Small intestine (tissue), 7 donors: ENCODE measurements around the gene LSM3. TPM values are rescaled to one million over a fixed set of nuclear protein-coding genes. Genes with fewer than 3 reads are reported as not detected.
A peak's percentile ranks its signal among the peaks of the same experiment; 100 is the strongest.

ENCODE experiments used
- DNase-seq, 2 donors: peaks; one replicate each; pipeline versions ENCODE4 v3.0.0 to v3.0.0-alpha.2; 2013
- FAIRE-seq: peaks from 2 replicates; lab custom pipeline; 2012; peaks lifted over from hg19 to GRCh38; lab: Jason Lieb, UNC
- H3K27ac ChIP-seq, 3 donors: one replicate each; pipeline ENCODE4 v1.5.1; 2013; ENCODE audit warnings: low read length in 2 of 3, mild to moderate bottlenecking in 2 of 3, control low read depth in 1 of 3, inconsistent platforms in 1 of 3, low read depth in 1 of 3, moderate library complexity in 1 of 3
- H3K27me3 ChIP-seq, 3 donors: one replicate each; pipeline ENCODE4 v1.6.1; 2013; ENCODE audit warnings: low read length in 3 of 3, inconsistent platforms in 1 of 3; ENCODE audit not compliant: control insufficient read depth in 3 of 3, insufficient read depth in 3 of 3
- H3K36me3 ChIP-seq, 3 donors: one replicate each; pipeline ENCODE4 v1.6.1; 2013; ENCODE audit warnings: low read length in 3 of 3, inconsistent platforms in 1 of 3, low read depth in 1 of 3, mild to moderate bottlenecking in 1 of 3, moderate library complexity in 1 of 3; ENCODE audit not compliant: control insufficient read depth in 3 of 3, insufficient read depth in 2 of 3
- H3K4me1 ChIP-seq, 3 donors: one replicate each; pipeline ENCODE4 v1.6.1; 2013; ENCODE audit warnings: low read length in 2 of 3, inconsistent platforms in 1 of 3, low read depth in 1 of 3, mild to moderate bottlenecking in 1 of 3, moderate library complexity in 1 of 3; ENCODE audit not compliant: control insufficient read depth in 3 of 3, insufficient read depth in 2 of 3
- H3K4me3 ChIP-seq, 3 donors: one replicate each; pipeline ENCODE4 v1.5.1; 2013; ENCODE audit warnings: low read length in 3 of 3, control low read depth in 1 of 3, inconsistent platforms in 1 of 3, low read depth in 1 of 3, mild to moderate bottlenecking in 1 of 3, moderate library complexity in 1 of 3
- H3K9me3 ChIP-seq, 2 donors: one replicate each; pipeline ENCODE4 v1.6.1; 2013; ENCODE audit warnings: low read depth in 1 of 2, low read length in 1 of 2; ENCODE audit not compliant: control insufficient read depth in 2 of 2, insufficient read depth in 1 of 2
- WGBS, 3 donors: extraction: QIAGEN DNeasy Blood & Tissue Kit; methylation state at CpG; one replicate each; pipeline ENCODE4 v1.1.7; 2013; 5-methylcytosine and 5-hydroxymethylcytosine counted together
- polyA plus RNA-seq, 4 donors: library from polyadenylated mRNA; stranded (reverse) in 3 of 4; unstranded in 1 of 4; fragments of 200-250 nt in 3 of 4; fragments of 120-200 nt in 1 of 4; gene quantifications; one replicate each; pipeline versions ENCODE4 v1.2.1 to v1.2.3, GENCODE V29; 2013
- donor health status: healthy with polysubstance abuse.
- donor health status: control.
- donor health status: control.
- donor health status: Bipolar disorder and iron deficiency.
- donor health status: healthy.

LSM3 gene
- polyA plus RNA-seq, 4 donors: 12.2 to 18.4 (median 13.6) TPM

DNA sequence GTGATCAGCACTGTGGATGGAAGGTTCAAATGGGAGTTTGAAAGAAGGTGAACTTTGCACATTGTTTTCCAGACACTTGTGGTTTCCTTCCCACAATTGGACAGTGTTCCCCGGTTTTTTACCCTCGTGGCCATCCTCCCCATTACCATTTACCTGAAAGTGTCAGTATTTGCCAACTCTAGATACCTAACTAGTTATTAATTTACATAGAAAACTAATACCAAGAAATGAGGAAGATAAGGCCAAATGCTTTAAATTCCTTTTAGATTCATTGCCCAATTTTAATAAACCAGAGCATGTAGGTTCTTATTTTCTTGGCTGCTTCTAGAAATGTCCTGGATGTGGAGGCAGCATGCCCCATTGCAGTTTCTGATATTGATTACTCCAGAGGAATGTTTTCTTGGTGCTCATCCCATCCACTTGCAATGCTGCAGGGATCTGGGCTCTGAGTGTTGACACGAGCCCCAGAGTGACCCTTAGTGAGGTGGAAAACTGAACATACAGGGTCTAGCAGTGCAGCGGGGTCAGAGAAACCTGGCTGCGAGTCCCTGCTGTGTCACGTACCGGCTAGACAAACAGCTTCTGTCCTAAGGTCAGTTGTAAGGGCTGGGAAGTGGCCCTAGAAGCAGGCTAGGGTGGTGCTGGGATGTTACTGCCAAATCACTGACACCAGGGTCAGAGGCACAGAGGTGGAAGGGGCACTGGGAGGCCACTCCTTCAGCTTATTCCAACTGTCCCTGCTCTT is 23.5 kb downstream of the LSM3 start:
- FAIRE-seq (no peak), DNase-seq (peak; percentile 53 to 56)
- peak overlapping the region in 1 of 3 donors; percentile 45 for H3K27ac ChIP-seq

DNA sequence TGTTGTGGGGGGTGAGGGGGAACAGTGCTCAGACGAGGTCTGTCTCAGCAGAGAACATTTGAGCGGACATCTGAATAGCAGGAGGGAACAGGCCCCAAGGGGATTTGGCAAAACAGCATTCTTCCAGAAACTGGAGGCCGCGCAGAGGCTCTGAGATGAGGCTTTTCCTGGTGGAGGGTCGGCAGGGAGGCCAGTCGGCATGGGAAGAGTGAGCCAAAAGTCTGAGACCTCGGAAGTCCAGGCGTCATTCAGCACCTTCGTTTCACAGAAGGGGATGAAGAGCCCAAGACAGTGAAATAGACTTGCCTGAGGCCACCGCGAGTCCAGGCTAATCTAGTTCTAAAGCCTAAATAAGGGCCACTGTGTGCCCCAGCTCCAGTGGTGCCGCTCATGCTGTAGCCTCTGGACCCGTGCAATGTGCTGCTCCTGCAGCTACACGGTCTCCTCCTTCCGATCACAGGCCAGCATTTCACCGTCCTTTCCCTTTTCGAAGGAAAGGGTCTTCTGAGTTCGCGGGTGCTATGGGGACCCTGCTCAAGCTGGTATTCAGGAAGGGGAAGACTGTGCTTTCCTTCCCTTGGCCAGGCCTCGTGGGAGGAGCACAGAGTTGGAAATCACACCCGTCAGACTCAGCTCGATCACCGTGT is 24.4 kb downstream of the LSM3 start:
- Histone ChIP-seq H3K27ac (no peak overlapping the region), H3K27me3 (no peaks in the 10 kb centered on the region), H3K36me3 (peaks cover 0 to 12% (median 0%) of the 10 kb centered on the region in 3 donors), H3K4me3 (no peak overlapping the region), H3K4me1 (peaks cover 5 to 36% (median 9%) of the 10 kb centered on the region in 3 donors), H3K9me3 (no peaks in the 10 kb centered on the region)
- 70 to 74% (median 72%) methylated on average over 23 of the region's 23 CpGs for WGBS, 3 donors
- DNase-seq (no peak), FAIRE-seq (no peak)

More for the DNA sequence above, 23.5 kb downstream of the LSM3 start:
- Histone ChIP-seq H3K36me3 (peaks cover 0 to 12% (median 0%) of the 10 kb centered on the region in 3 donors), H3K4me3 (no peak overlapping the region), H3K9me3 (no peaks in the 10 kb centered on the region), H3K27me3 (no peaks in the 10 kb centered on the region), H3K4me1 (peaks cover 5 to 36% (median 9%) of the 10 kb centered on the region in 3 donors)
- 12 to 58% (median 33%) methylated on average over 7 of the region's 7 CpGs for WGBS, 3 donors

DNA sequence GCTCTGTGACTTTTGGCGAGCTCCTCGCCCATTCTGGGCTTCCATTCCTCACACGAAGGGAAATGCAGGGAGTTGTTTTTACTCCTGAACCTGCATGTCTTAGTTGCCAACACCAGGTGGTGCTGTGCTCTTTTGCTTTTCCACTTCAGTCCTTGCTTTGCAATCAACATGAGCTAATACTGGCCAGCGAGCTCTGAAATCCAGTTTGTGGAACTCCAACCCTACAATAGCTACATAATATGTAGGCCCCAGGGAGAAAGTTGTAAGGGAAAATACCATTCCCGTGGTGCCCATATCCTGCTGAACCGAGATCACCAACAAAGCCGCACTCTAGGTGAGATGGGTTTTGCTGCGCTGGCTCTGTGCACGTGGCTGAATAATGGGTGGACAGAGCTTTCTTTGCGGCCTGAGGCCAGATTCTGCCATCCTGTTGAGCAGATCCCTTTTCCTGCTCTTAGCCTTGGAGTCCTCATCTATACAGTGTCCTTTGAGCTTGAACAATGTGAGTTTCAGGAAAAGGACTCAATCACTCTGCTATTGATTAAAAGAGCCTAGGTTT is 25.0 kb downstream of the LSM3 start:
- no peak for FAIRE-seq
- no peak overlapping the region for H3K4me3 ChIP-seq
- peak; percentile 88 to 89 for DNase-seq
- no peaks in the 10 kb centered on the region for H3K27me3 ChIP-seq
- 45 to 48% (median 47%) methylated on average over 10 of the region's 10 CpGs for WGBS, 3 donors
- peak overlapping the region in 2 of 3 donors; percentile 13 to 46 for H3K27ac ChIP-seq
- peaks cover 5 to 42% (median 9%) of the 10 kb centered on the region in 3 donors for H3K4me1 ChIP-seq
- H3K9me3 ChIP-seq: peaks cover 0 to 2% of the 10 kb centered on the region in 2 donors
- H3K36me3 ChIP-seq: peaks cover 0 to 10% (median 0%) of the 10 kb centered on the region in 3 donors

GRCh38 chr3:14204515-14205284 is 26.1 kb downstream of the LSM3 start:
- H3K4me1 ChIP-seq: peaks cover 7 to 52% (median 9%) of the 10 kb centered on the region in 3 donors
- 29 to 49% (median 38%) methylated on average over 11 of the region's 11 CpGs for WGBS, 3 donors
- peaks cover 0 to 3% of the 10 kb centered on the region in 2 donors for H3K9me3 ChIP-seq
- no peaks in the 10 kb centered on the region for H3K27me3 ChIP-seq
- peak; percentile 84 to 91 for DNase-seq
- FAIRE-seq: no peak
- no peak overlapping the region for H3K4me3 ChIP-seq
- peak overlapping the region; percentile 39 to 75 (median 65) for H3K27ac ChIP-seq
- H3K36me3 ChIP-seq: peaks cover 0 to 4% (median 0%) of the 10 kb centered on the region in 3 donors

DNA sequence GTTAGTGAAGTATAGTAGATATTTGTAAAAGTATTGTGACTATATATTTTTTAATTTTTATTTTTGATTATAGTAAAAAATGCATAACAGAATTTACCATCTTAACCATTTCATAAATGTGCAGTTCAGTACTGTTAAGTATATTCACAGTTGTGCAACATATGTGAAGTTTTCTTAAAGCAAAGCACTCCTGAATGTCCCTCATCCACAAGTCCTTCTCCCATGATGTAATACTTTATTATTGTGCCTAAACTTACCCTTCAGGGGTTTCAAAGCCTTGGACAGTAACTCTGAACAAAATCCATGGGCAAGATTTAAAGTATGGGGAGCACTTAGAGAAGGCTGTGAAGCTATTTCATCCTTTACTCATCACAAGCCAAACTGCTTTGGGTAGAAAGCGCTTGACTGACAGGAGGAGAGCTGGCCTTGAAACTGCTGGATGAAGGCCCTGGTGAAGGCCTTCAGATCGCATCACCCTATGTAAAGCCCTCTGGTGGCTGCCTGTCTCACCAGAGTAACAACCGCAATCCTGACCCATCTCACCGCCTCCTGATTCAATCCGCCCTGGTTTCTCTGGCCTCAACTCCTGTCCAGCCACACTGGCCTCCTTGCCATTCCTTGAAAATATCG is 28.0 kb downstream of the LSM3 start:
- H3K9me3 ChIP-seq: peaks cover 0 to 3% of the 10 kb centered on the region in 2 donors
- no peak overlapping the region for H3K4me3 ChIP-seq
- DNase-seq (no peak), FAIRE-seq (no peak)
- no peak overlapping the region for H3K27ac ChIP-seq
- peaks cover 15 to 68% (median 17%) of the 10 kb centered on the region in 3 donors for H3K4me1 ChIP-seq
- H3K36me3 ChIP-seq: no peaks in the 10 kb centered on the region
- no peaks in the 10 kb centered on the region for H3K27me3 ChIP-seq
- 94 to 96% (median 96%) methylated on average over 6 of the region's 6 CpGs for WGBS, 3 donors

DNA sequence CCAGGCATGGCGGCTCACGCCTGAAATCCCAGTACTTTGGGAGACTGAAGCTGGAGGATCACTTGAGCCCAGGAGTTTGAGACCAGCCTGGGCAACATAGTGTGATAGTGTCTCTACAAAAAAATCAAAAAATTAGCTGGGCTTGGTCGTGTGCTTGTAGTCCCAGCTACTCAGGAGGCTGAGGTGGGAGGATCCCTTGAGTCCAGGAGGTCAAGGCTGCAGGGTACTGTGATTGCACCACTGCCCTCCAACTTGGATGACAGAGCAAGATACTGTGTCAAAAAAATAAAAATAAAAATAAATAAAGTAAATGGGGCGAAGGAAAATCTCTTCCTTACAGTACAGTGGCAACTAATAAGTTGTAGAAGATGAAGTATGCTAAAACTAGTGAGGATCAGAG is 29.6 kb downstream of the LSM3 start:
- H3K36me3 ChIP-seq: no peaks in the 10 kb centered on the region
- no peaks in the 10 kb centered on the region for H3K27me3 ChIP-seq
- H3K27ac ChIP-seq: peak overlapping the region in 2 of 3 donors; percentile 57 to 66
- H3K4me1 ChIP-seq: peaks cover 18 to 63% (median 19%) of the 10 kb centered on the region in 3 donors
- DNase-seq (peak in 1 of 2 donors; percentile 62), FAIRE-seq (no peak)
- WGBS, 3 donors: 70 to 79% (median 70%) methylated on average over 4 of the region's 4 CpGs
- peaks cover 0 to 3% of the 10 kb centered on the region in 2 donors for H3K9me3 ChIP-seq
- no peak overlapping the region for H3K4me3 ChIP-seq

DNA sequence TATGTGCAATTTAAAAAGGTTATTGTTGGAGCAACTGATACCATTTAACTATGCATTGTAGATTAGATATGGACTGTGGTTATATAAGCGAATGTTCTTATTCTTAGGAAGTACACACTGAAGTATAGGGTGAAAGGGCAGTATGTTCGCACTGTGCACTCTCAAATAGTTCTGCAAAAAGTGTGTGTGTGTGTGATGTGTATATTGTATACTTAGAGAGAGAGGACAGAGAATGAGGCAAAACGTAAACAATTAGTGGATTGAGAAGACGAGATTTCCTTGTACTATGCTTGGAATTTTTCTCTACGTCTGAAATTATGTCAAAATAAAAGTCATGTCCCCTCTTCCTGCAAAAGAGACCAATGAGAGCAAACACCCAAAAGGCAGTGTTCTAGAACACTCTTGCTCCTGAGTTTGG is 30.4 kb downstream of the LSM3 start:
- DNase-seq (peak; percentile 78 to 90), FAIRE-seq (no peak)
- Histone ChIP-seq H3K9me3 (peaks cover 0 to 3% of the 10 kb centered on the region in 2 donors), H3K27ac (peak overlapping the region; percentile 57 to 82 (median 66)), H3K27me3 (no peaks in the 10 kb centered on the region), H3K4me3 (no peak overlapping the region), H3K36me3 (no peaks in the 10 kb centered on the region), H3K4me1 (peaks cover 15 to 63% (median 17%) of the 10 kb centered on the region in 3 donors)
- 11 to 36% (median 28%) methylated on average over 5 of the region's 5 CpGs for WGBS, 3 donors
